ENCODE measurements around the gene PFN1. TPM values are rescaled to one million over a fixed set of nuclear protein-coding genes. Genes with fewer than 3 reads are reported as not detected.

The PFN1 gene
- total RNA-seq, 3 donors from 2014 or later = 605 to 825 (median 723) TPM

- Histone ChIP-seq H3K4me3 (no peak overlapping the region), H3K36me3 (ENCODE audit: low read depth) (peaks cover 3% of the 10 kb centered on the region), H3K9me3 (no peaks in the 10 kb centered on the region), H3K4me1 (ENCODE audit: low read depth) (peaks cover 36% of the 10 kb centered on the region)
- intact Hi-C loops (cut with DNase I, micrococcal nuclease) = loop anchor here in 1 of 2 donors (10.0 kb wide), 1 partner anchor 174 kb away; no protein-coding TSS in a partner anchor
- peak in 2 of 3 donors; percentile 28 to 47 for DNase-seq
- no peak for ATAC-seq
- TF ChIP-seq CTCF (IDR thresholded peaks at IDR 0.05) = no peak
Observed at GRCh38 chr17:4898351-4898750, 50.0 kb downstream of the PFN1 start.

GRCh38 chr17:4897785-4898184, 50.5 kb downstream of the PFN1 start:
- Histone ChIP-seq H3K4me3 (no peak overlapping the region), H3K4me1 (ENCODE audit: low read depth) (peaks cover 30% of the 10 kb centered on the region), H3K9me3 (no peaks in the 10 kb centered on the region), H3K36me3 (ENCODE audit: low read depth) (peaks cover 3% of the 10 kb centered on the region)
- no peak for TF ChIP-seq CTCF (IDR thresholded peaks at IDR 0.05)
- DNase-seq (no peak), ATAC-seq (no peak)
- intact Hi-C loops (cut with DNase I, micrococcal nuclease) = loop anchor here in 1 of 2 donors (10.0 kb wide), 1 partner anchor 173 kb away; no protein-coding TSS in a partner anchor

GRCh38 chr17:4897198-4897687, 51.1 kb downstream of the PFN1 start:
- peak in 2 of 3 donors; percentile 16 to 39 for DNase-seq

GRCh38 chr17:4896332-4897197, 51.8 kb downstream of the PFN1 start:
- peaks cover 3% of the 10 kb centered on the region for H3K36me3 ChIP-seq (ENCODE audit: low read depth)

More at GRCh38 chr17:4897198-4897687, 51.1 kb downstream of the PFN1 start:
- Histone ChIP-seq H3K9me3 (no peaks in the 10 kb centered on the region), H3K4me1 (ENCODE audit: low read depth) (peaks cover 25% of the 10 kb centered on the region), H3K36me3 (ENCODE audit: low read depth) (peaks cover 3% of the 10 kb centered on the region), H3K4me3 (no peak overlapping the region)
- ATAC-seq = no peak
- intact Hi-C loops (cut with DNase I, micrococcal nuclease) = loop anchor here in 1 of 2 donors (10.0 kb wide), 1 partner anchor 172 kb away; no protein-coding TSS in a partner anchor
- TF ChIP-seq CTCF (IDR thresholded peaks at IDR 0.05) = no peak

More at GRCh38 chr17:4896332-4897197, 51.8 kb downstream of the PFN1 start:
- ATAC-seq = no peak
- peaks cover 21% of the 10 kb centered on the region for H3K4me1 ChIP-seq (ENCODE audit: low read depth)
- peak in 2 of 3 donors; percentile 22 to 38 for DNase-seq
- H3K9me3 ChIP-seq = no peaks in the 10 kb centered on the region
- intact Hi-C loops (cut with DNase I, micrococcal nuclease) = loop anchor here in 1 of 2 donors (10.0 kb wide), 1 partner anchor 172 kb away; no protein-coding TSS in a partner anchor
- no peak for TF ChIP-seq CTCF (IDR thresholded peaks at IDR 0.05)
- no peak overlapping the region for H3K4me3 ChIP-seq
